Liver (tissue), 9 donors: Measurements from ENCODE around the gene DNMT3A. TPM values are rescaled to one million over a fixed set of nuclear protein-coding genes. Genes with fewer than 3 reads are reported as not detected.

Experiments used
- DNase-seq: peaks from one replicate; pipeline ENCODE4 v3.0.0-alpha.2; 2017; ENCODE audit warnings: low spot score
- H3K27ac ChIP-seq, 2 donors: one replicate each; pipeline ENCODE4 v1.7.0; 2013; ENCODE audit warnings: inconsistent platforms in 2 of 2, low read length in 2 of 2, control low read depth in 1 of 2, low read depth in 1 of 2, mild to moderate bottlenecking in 1 of 2
- H3K27me3 ChIP-seq, 4 donors: one replicate each; pipeline versions ENCODE4 v1.6.1 to v1.7.0; 2013; ENCODE audit warnings: low read length in 3 of 4, inconsistent platforms in 1 of 4, mild to moderate bottlenecking in 1 of 4, moderate library complexity in 1 of 4; ENCODE audit not compliant: control insufficient read depth in 4 of 4, insufficient read depth in 4 of 4
- H3K36me3 ChIP-seq, 4 donors: one replicate each; pipeline versions ENCODE4 v1.6.1 to v1.7.0; 2013; ENCODE audit warnings: low read length in 3 of 4, mild to moderate bottlenecking in 3 of 4, low read depth in 1 of 4, moderate library complexity in 1 of 4; ENCODE audit not compliant: control insufficient read depth in 4 of 4, insufficient read depth in 3 of 4
- H3K4me1 ChIP-seq, 4 donors: one replicate each; pipeline versions ENCODE4 v1.6.1 to v1.7.0; 2013; ENCODE audit warnings: low read length in 3 of 4, mild to moderate bottlenecking in 3 of 4, moderate library complexity in 1 of 4; ENCODE audit not compliant: control insufficient read depth in 4 of 4, insufficient read depth in 4 of 4
- H3K4me3 ChIP-seq, 3 donors: one replicate each; pipeline versions ENCODE4 v1.6.1 to v1.7.0; 2013; ENCODE audit warnings: low read length in 3 of 3, control low read depth in 1 of 3, low read depth in 1 of 3, mild to moderate bottlenecking in 1 of 3
- H3K9ac ChIP-seq, 2 donors: one replicate each; pipeline ENCODE4 v1.7.0; 2013; ENCODE audit warnings: low read length in 2 of 2, mild to moderate bottlenecking in 2 of 2, moderate library complexity in 2 of 2, control low read depth in 1 of 2, low read depth in 1 of 2
- H3K9me3 ChIP-seq, 4 donors: one replicate each; pipeline versions ENCODE4 v1.6.1 to v1.7.0; 2013; ENCODE audit warnings: low read length in 3 of 4; ENCODE audit not compliant: control insufficient read depth in 4 of 4
- CTCF ChIP-seq: fragments of 150-350 bp; IDR thresholded peaks from 2 replicates; pipeline ENCODE4 v1.5.1; 2017; ENCODE audit warnings: improper control_type of control experiment, low read depth, low read length; ENCODE audit not compliant: missing input control
- EGR1 ChIP-seq, 2 donors: IDR thresholded peaks; 2 replicates each; pipeline ENCODE4 v1.6.1; 2016 to 2018; ENCODE audit warnings: antibody characterized with exemption in 2 of 2, low read depth in 2 of 2
- FOXA1 ChIP-seq: IDR thresholded peaks from 2 replicates; pipeline ENCODE4 v1.6.1; 2016; ENCODE audit warnings: antibody characterized with exemption
- HNF4A ChIP-seq, 2 donors: conservative IDR thresholded peaks; 2 replicates each; pipeline ENCODE4 v1.6.1; 2016; ENCODE audit warnings: antibody characterized with exemption in 2 of 2, mild to moderate bottlenecking in 2 of 2
- HNF4G ChIP-seq: IDR thresholded peaks from 2 replicates; pipeline ENCODE4 v1.6.1; 2016; ENCODE audit warnings: antibody characterized with exemption
- RAD21 ChIP-seq, 2 donors: IDR thresholded peaks; 2 replicates each; pipeline ENCODE4 v1.6.1; 2016; ENCODE audit warnings: antibody characterized with exemption in 2 of 2, mild to moderate bottlenecking in 2 of 2
- RXRA ChIP-seq, 2 donors: IDR thresholded peaks; 2 replicates each; pipeline ENCODE4 v1.6.1; 2017 to 2018; ENCODE audit warnings: antibody characterized with exemption in 2 of 2, mild to moderate bottlenecking in 1 of 2
- SP1 ChIP-seq: IDR thresholded peaks from 2 replicates; pipeline ENCODE4 v1.6.1; 2018; ENCODE audit warnings: antibody characterized with exemption, mild to moderate bottlenecking
- YY1 ChIP-seq: IDR thresholded peaks from 2 replicates; pipeline ENCODE4 v1.6.1; 2016; ENCODE audit warnings: antibody characterized with exemption, mild to moderate bottlenecking
- ZBTB33 ChIP-seq: IDR thresholded peaks from 2 replicates; pipeline ENCODE4 v1.6.1; 2016; ENCODE audit warnings: antibody characterized with exemption
- WGBS: extraction: QIAGEN DNeasy Blood & Tissue Kit; methylation state at CpG from one replicate; pipeline ENCODE4 v1.1.7; 2013; 5-methylcytosine and 5-hydroxymethylcytosine counted together
- polyA plus RNA-seq, 2 donors: library from polyadenylated mRNA; stranded (reverse) in 1 of 2; unstranded in 1 of 2; fragments of 200-250 nt in 1 of 2; fragments of >200 nt in 1 of 2; fragmentation: Nextera tagmentation in 1 of 2; extraction: Ambion mirVana in 1 of 2; gene quantifications; one replicate each; pipeline versions ENCODE4 v1.2.1 to v1.2.3, GENCODE V29; 2013 to 2015
- total RNA-seq, 2 donors: library from RNA; depleted of rRNA; stranded (reverse); fragments of >200 nt; gene quantifications; one replicate each; pipeline ENCODE4 v1.2.3, GENCODE V29; 2014
- donor health status: healthy.
- donor health status: healthy.
- donor health status: healthy.
- donor health status: healthy.
- donor health status: healthy.

Gene DNMT3A
- total and polyA plus RNA-seq, 4 donors: 3.5 to 24.2 (median 8.1) TPM

- no peaks in the 10 kb centered on the region for H3K36me3 ChIP-seq
- no peak for DNase-seq
- no peak overlapping the region for H3K27ac ChIP-seq
- no peak overlapping the region for H3K9ac ChIP-seq
- TF ChIP-seq RXRA (IDR thresholded peaks at IDR 0.05) (no peak), ZBTB33 (no peak), HNF4G (no peak), YY1 (no peak), SP1 (no peak), EGR1 (IDR thresholded peaks at IDR 0.05; ENCODE audit: low read depth in 2 of 2) (no peak), FOXA1 (no peak)
- no peaks in the 10 kb centered on the region for H3K9me3 ChIP-seq
- no peak overlapping the region for H3K4me3 ChIP-seq
- WGBS: over 99% methylated on average over 5 of the region's 5 CpGs
- no peaks in the 10 kb centered on the region for H3K27me3 ChIP-seq
- H3K4me1 ChIP-seq: peaks cover 0 to 19% (median 9%) of the 10 kb centered on the region in 4 donors
These were observed 33.1 kb upstream of the DNMT3A start for GRCh38 chr2:25374827-25375226.

DNA sequence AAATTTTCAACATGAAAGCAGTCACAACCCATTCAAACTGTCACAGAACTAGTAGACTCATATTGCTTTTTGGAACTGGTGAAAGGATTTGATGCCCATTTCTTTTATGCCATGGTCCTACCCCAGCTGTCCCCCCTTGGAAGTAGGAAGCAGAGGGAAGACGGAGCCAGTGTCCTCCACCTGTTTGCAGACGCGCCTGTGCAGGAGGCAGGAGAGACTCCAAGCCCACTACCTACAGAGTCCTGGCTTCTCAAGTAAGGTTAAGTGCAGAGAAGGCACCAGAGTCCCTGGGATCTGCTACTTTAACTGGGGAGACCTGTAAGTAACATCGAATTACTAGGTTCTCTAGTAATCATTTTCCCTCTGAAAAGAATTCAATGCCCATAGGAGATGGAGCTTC lies 32.7 kb upstream of the DNMT3A start:
- no peaks in the 10 kb centered on the region for H3K9me3 ChIP-seq
- peaks cover 0 to 19% (median 9%) of the 10 kb centered on the region in 4 donors for H3K4me1 ChIP-seq
- no peak overlapping the region for H3K9ac ChIP-seq
- no peak overlapping the region for H3K27ac ChIP-seq
- 98% methylated on average over 4 of the region's 4 CpGs for WGBS
- H3K27me3 ChIP-seq: no peaks in the 10 kb centered on the region
- DNase-seq: no peak
- no peaks in the 10 kb centered on the region for H3K36me3 ChIP-seq
- no peak for TF ChIP-seq FOXA1
- no peak overlapping the region for H3K4me3 ChIP-seq

DNA sequence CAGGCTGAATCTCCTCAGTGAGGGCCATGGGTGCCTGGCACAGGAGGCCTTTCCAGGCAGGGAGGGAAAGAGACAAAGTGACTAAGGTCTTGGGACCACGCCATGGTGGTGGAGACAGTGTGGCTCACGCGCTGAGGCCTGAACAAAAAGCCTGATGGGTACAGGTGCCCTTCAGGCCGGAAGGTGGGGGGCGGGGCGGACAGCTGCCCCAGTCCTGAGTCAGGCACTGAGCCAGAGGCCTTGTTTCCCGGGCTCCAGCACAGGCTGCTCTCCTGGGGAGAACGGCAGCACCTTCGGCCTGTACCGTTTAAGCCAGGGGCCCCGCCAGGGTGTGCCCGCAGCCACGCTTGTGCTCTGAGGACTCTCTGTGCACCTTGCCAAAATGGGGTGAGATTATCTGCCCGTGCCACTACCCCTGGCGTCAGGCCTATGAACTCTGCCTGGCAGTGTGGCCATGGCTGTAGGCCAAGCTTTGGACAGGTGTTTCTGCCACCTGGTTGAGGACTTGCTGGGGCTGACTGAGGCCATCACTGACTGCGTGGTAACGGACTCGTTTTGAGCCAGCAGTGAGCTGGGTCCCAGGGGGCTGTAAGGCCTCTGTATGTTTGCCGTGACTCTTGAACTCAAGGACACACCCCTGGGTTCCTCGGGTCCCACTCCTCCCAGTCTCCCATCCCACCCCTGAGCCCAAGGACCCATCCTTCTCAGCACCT lies 31.7 kb upstream of the DNMT3A start:
- DNase-seq: no peak
- no peak overlapping the region for H3K4me3 ChIP-seq
- H3K9me3 ChIP-seq: no peaks in the 10 kb centered on the region
- TF ChIP-seq EGR1 (IDR thresholded peaks at IDR 0.05; ENCODE audit: low read depth in 2 of 2): no peak
- TF ChIP-seq HNF4A (conservative IDR thresholded peaks at IDR 0.05): no peak
- peak; percentile 37 to 64 for TF ChIP-seq RAD21 (IDR thresholded peaks at IDR 0.05)
- peak; percentile 25 for TF ChIP-seq SP1
- TF ChIP-seq RXRA (IDR thresholded peaks at IDR 0.05): peak; percentile 51 to 71
- peak; percentile 20 for TF ChIP-seq CTCF
- no peak for TF ChIP-seq ZBTB33
- TF ChIP-seq HNF4G: no peak
- no peaks in the 10 kb centered on the region for H3K27me3 ChIP-seq
- 45% methylated on average over 20 of the region's 20 CpGs for WGBS
- H3K4me1 ChIP-seq: peaks cover 0 to 19% (median 9%) of the 10 kb centered on the region in 4 donors
- H3K27ac ChIP-seq: no peak overlapping the region
- no peaks in the 10 kb centered on the region for H3K36me3 ChIP-seq
- H3K9ac ChIP-seq: no peak overlapping the region
